CD14-positive monocyte (primary cell): Measurements from ENCODE around the gene CCBE1. TPM values are rescaled to one million over a fixed set of nuclear protein-coding genes. Genes with fewer than 3 reads are reported as not detected.

ENCODE experiments used
- DNase-seq, 3 donors: peaks; one replicate each; pipeline ENCODE4 v3.0.0-alpha.2; 2011 to 2022
- H2AFZ ChIP-seq: 2 replicates; pipeline ENCODE4 v1.6.0; 2012; ENCODE audit warnings: mild to moderate bottlenecking, low read depth, low read length, inconsistent platforms; ENCODE audit not compliant: insufficient read depth, poor library complexity, severe bottlenecking
- H3K27ac ChIP-seq, 2 donors: 1 replicate in 1 of 2; 2 replicates in 1 of 2; pipeline ENCODE4 v1.5.1; 2012 to 2013; ENCODE audit warnings: low read length in 2 of 2, control low read depth in 1 of 2, inconsistent platforms in 1 of 2, low read depth in 1 of 2, mild to moderate bottlenecking in 1 of 2
- H3K27me3 ChIP-seq, 2 donors: one replicate each; pipeline versions ENCODE4 v1.6.0 to v1.6.1; 2011 to 2013; ENCODE audit warnings: low read length in 2 of 2; ENCODE audit not compliant: control insufficient read depth in 2 of 2, insufficient read depth in 2 of 2
- H3K36me3 ChIP-seq, 2 donors: replicated peaks in 1 of 2; 1 replicate in 1 of 2; 2 replicates in 1 of 2; pipeline versions ENCODE4 v1.5.1 to v1.6.1; 2012 to 2013; ENCODE audit warnings: low read length in 2 of 2, control low read depth in 1 of 2, inconsistent platforms in 1 of 2, mild to moderate bottlenecking in 1 of 2; ENCODE audit not compliant: insufficient read depth in 2 of 2, control insufficient read depth in 1 of 2
- H3K4me1 ChIP-seq, 2 donors: 1 replicate in 1 of 2; 2 replicates in 1 of 2; pipeline versions ENCODE4 v1.5.1 to v1.6.1; 2012 to 2013; ENCODE audit warnings: low read length in 2 of 2, control low read depth in 1 of 2, inconsistent platforms in 1 of 2, mild to moderate bottlenecking in 1 of 2, moderate library complexity in 1 of 2; ENCODE audit not compliant: insufficient read depth in 2 of 2, control insufficient read depth in 1 of 2
- H3K4me2 ChIP-seq: replicated peaks from 2 replicates; pipeline ENCODE3; 2012; ENCODE audit warnings: low read length, moderate library complexity, mild to moderate bottlenecking; ENCODE audit not compliant: poor library complexity, severe bottlenecking; ENCODE audit errors: extremely low read depth
- H3K4me3 ChIP-seq, 3 experiments: fragments of 200-600 bp in 1 of 3; sonication (generic) in 1 of 3; replicated peaks in 1 of 3; 1 replicate in 2 of 3; 2 replicates in 1 of 3; pipeline ENCODE4 v1.5.1; 2011 to 2013; ENCODE audit warnings: low read length in 3 of 3, mild to moderate bottlenecking in 3 of 3, control low read depth in 2 of 3, low read depth in 2 of 3, inconsistent platforms in 1 of 3, moderate library complexity in 1 of 3
- H3K79me2 ChIP-seq: 2 replicates; pipeline ENCODE4 v1.6.0; 2012; ENCODE audit warnings: mild to moderate bottlenecking, control low read depth, inconsistent platforms, low read length, moderate library complexity; ENCODE audit not compliant: insufficient read depth
- H3K9ac ChIP-seq: 2 replicates; pipeline ENCODE4 v1.6.0; 2017; ENCODE audit warnings: low read length, mild to moderate bottlenecking; ENCODE audit not compliant: insufficient read depth, poor library complexity, severe bottlenecking
- H3K9me3 ChIP-seq, 2 donors: replicated peaks in 1 of 2; 1 replicate in 1 of 2; 2 replicates in 1 of 2; pipeline versions ENCODE4 v1.5.1 to v1.6.1; 2012 to 2013; ENCODE audit warnings: low read length in 2 of 2, control low read depth in 1 of 2; ENCODE audit not compliant: control insufficient read depth in 1 of 2, insufficient read depth in 1 of 2
- H4K20me1 ChIP-seq: 2 replicates; pipeline ENCODE4 v1.6.0; 2012; ENCODE audit warnings: mild to moderate bottlenecking, low read length, control low read depth, moderate library complexity; ENCODE audit not compliant: insufficient read depth
- H3K27ac Mint-ChIP-seq, 7 donors: one replicate each; pipeline ENCODE4 v1.8.0; 2020; ENCODE audit warnings: mild to moderate bottlenecking in 7 of 7, mixed read lengths in 7 of 7, moderate library complexity in 6 of 7, inconsistent platforms in 2 of 7
- H3K27me3 Mint-ChIP-seq, 3 donors: one replicate each; pipeline ENCODE4 v1.8.0; 2021 to 2022; ENCODE audit warnings: low read depth in 3 of 3, mild to moderate bottlenecking in 3 of 3, mixed read lengths in 3 of 3, moderate library complexity in 3 of 3, inconsistent platforms in 1 of 3
- H3K36me3 Mint-ChIP-seq, 2 donors: one replicate each; pipeline ENCODE4 v1.8.0; 2020; ENCODE audit warnings: mixed read lengths in 2 of 2, inconsistent platforms in 1 of 2, mild to moderate bottlenecking in 1 of 2
- H3K4me1 Mint-ChIP-seq: one replicate; pipeline ENCODE4 v1.8.0; 2020; ENCODE audit warnings: mild to moderate bottlenecking, mixed read lengths
- H3K4me3 Mint-ChIP-seq, 2 donors: one replicate each; pipeline ENCODE4 v1.8.0; 2020; ENCODE audit warnings: mild to moderate bottlenecking in 2 of 2, mixed read lengths in 2 of 2, moderate library complexity in 1 of 2
- H3K9me3 Mint-ChIP-seq, 7 donors: one replicate each; pipeline ENCODE4 v1.8.0; 2020 to 2022; ENCODE audit warnings: mixed read lengths in 7 of 7, mild to moderate bottlenecking in 6 of 7, moderate library complexity in 6 of 7, inconsistent platforms in 2 of 7
- CTCF ChIP-seq: fragments of 200-600 bp; IDR thresholded peaks from one replicate; pipeline ENCODE4 v1.8.0; 2022; ENCODE audit warnings: antibody characterized with exemption, mild to moderate bottlenecking
- WGBS: methylation state at CpG from one replicate; pipeline ENCODE4 v1.1.5; 2013; ENCODE audit warnings: missing lambda C conversion rate; ENCODE audit not compliant: insufficient coverage; 5-methylcytosine and 5-hydroxymethylcytosine counted together
- intact Hi-C, 2 donors: fragments of 100-400 bp; cut with micrococcal nuclease; formaldehyde crosslinking; loops; one replicate each; pipeline versions ENCODE4 v1.15.0 to v1.15.1; 2023
- polyA plus RNA-seq, 3 donors: library from polyadenylated mRNA; depleted of rRNA in 1 of 3; unstranded in 2 of 3; stranded (reverse) in 1 of 3; fragments of 300-500 nt in 2 of 3; fragments of >200 nt in 1 of 3; fragmentation: Illumina TruSeq in 2 of 3; gene quantifications; 1 replicate in 2 of 3; 2 replicates in 1 of 3; pipeline ENCODE4 v1.2.3, GENCODE V29; 2012 to 2021

Gene CCBE1
- polyA plus RNA-seq, 3 donors = not detected

GRCh38 chr18:59579509-59579908 lies 117.7 kb downstream of the CCBE1 start:
- Mint-ChIP-seq H3K4me3 (no peak overlapping the region), H3K9me3 (peaks cover 0 to 3% (median 0%) of the 10 kb centered on the region in 7 donors), H3K4me1 (no peaks in the 10 kb centered on the region), H3K27ac (no peak overlapping the region), H3K36me3 (no peaks in the 10 kb centered on the region), H3K27me3 (peaks cover 0 to 2% (median 0%) of the 10 kb centered on the region in 3 donors)
- H3K4me2 ChIP-seq = no peak overlapping the region
- H3K4me3 ChIP-seq = no peak overlapping the region
- H3K36me3 ChIP-seq = no peaks in the 10 kb centered on the region
- no peaks in the 10 kb centered on the region for H3K9me3 ChIP-seq
- H3K4me1 ChIP-seq = no peaks in the 10 kb centered on the region
- H3K27me3 ChIP-seq = no peaks in the 10 kb centered on the region
- no peak overlapping the region for H3K27ac ChIP-seq
- TF ChIP-seq CTCF = no peak
- intact Hi-C loops = no loop called here
- no peaks in the 10 kb centered on the region for H3K79me2 ChIP-seq
- no peaks in the 10 kb centered on the region for H4K20me1 ChIP-seq
- no peak for DNase-seq
- no peak overlapping the region for H3K9ac ChIP-seq
- H2AFZ ChIP-seq = no peak overlapping the region
- 100% methylated on average over 4 of the region's 7 CpGs for whole genome bisulfite sequencing

GRCh38 chr18:59577386-59577655 lies 119.9 kb downstream of the CCBE1 start:
- no peak overlapping the region for H3K27ac ChIP-seq
- no peaks in the 10 kb centered on the region for H3K4me1 Mint-ChIP-seq
- intact Hi-C loops = no loop called here
- peaks cover 0 to 3% (median 0%) of the 10 kb centered on the region in 7 donors for H3K9me3 Mint-ChIP-seq
- no peaks in the 10 kb centered on the region for H4K20me1 ChIP-seq
- H3K27ac Mint-ChIP-seq = no peak overlapping the region
- no peak overlapping the region for H3K4me3 Mint-ChIP-seq
- WGBS = no CpG with 5 or more reads among the region's 1 CpG
- no peak for TF ChIP-seq CTCF
- no peaks in the 10 kb centered on the region for H3K9me3 ChIP-seq
- H3K27me3 ChIP-seq = no peaks in the 10 kb centered on the region
- H3K36me3 Mint-ChIP-seq = no peaks in the 10 kb centered on the region
- H3K9ac ChIP-seq = no peak overlapping the region
- H3K36me3 ChIP-seq = no peaks in the 10 kb centered on the region
- peaks cover 0 to 2% (median 0%) of the 10 kb centered on the region in 3 donors for H3K27me3 Mint-ChIP-seq
- H3K4me2 ChIP-seq = no peak overlapping the region
- no peak overlapping the region for H2AFZ ChIP-seq
- no peaks in the 10 kb centered on the region for H3K4me1 ChIP-seq
- H3K79me2 ChIP-seq = no peaks in the 10 kb centered on the region
- H3K4me3 ChIP-seq = no peak overlapping the region
- DNase-seq = no peak
